ENCODE measurements around the gene EEFSEC. TPM values are rescaled to one million over a fixed set of nuclear protein-coding genes. Genes with fewer than 3 reads are reported as not detected.

The EEFSEC gene
- total RNA-seq, 4 donors from 2014 or later, result 11.7 to 23.0 (median 14.9) TPM

DNA sequence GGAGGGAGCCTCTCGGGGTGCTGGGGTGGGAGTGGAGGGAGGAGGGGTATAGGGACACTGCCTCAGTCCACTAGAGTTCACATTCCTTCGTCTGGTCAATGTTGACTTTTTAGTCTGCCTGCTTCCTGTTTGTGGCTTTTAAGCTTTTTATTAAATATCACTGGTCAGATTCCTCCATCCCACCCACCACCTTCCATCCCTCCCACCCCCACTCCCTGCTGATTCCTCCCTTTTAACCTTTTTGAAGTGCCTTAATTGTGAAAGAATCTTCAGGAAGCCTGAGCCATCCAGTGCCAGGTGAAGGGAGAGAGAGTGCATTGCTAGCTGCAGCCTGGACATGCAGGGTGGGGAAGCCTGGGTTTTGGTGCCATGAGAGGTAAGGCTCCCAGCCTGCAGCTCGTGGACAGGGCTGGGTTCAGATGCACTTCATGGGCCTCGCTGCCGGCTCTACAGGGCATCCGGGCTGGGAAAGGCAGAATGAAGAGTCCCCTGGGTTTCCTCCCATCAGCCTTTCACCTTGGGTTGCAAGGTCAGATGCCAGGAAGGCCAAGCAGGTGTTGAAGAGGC lies 207.5 kb downstream of the EEFSEC start:
- TF ChIP-seq, protein P1, sequence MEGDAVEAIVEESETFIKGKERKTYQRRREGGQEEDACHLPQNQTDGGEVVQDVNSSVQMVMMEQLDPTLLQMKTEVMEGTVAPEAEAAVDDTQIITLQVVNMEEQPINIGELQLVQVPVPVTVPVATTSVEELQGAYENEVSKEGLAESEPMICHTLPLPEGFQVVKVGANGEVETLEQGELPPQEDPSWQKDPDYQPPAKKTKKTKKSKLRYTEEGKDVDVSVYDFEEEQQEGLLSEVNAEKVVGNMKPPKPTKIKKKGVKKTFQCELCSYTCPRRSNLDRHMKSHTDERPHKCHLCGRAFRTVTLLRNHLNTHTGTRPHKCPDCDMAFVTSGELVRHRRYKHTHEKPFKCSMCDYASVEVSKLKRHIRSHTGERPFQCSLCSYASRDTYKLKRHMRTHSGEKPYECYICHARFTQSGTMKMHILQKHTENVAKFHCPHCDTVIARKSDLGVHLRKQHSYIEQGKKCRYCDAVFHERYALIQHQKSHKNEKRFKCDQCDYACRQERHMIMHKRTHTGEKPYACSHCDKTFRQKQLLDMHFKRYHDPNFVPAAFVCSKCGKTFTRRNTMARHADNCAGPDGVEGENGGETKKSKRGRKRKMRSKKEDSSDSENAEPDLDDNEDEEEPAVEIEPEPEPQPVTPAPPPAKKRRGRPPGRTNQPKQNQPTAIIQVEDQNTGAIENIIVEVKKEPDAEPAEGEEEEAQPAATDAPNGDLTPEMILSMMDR (IDR thresholded peaks at IDR 0.05), result no peak
- DNase-seq (ENCODE audit: low spot score) (no peak), ATAC-seq (ENCODE audit: low FRiP score) (no peak)

- no peak for ATAC-seq (ENCODE audit: low FRiP score)
- TF ChIP-seq, protein P1 (IDR thresholded peaks at IDR 0.05), result no peak
- no peak for DNase-seq (ENCODE audit: low spot score)
These were observed 209.0 kb downstream of the EEFSEC start for GRCh38 chr3:128362026-128362965.

DNA sequence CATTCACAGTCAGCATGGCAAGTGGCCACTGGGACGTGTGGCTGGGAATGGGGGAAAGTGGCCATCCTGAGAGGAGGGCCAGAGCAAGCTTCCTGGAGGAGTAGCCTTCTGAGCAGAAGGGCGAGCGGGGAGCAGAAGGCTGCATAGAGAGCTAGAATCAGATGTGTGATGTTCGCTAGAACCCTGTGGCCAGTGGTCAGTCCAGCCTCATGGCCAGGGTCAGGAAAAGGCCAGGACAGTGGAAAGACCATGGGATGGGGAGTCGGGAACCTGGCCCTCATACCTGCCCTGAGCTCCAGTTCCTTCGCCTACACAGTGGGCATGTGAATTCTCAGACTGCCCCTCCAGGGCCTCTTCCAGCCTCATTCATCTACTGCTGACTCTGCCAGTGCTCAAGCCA lies 211.0 kb downstream of the EEFSEC start:
- ATAC-seq (ENCODE audit: low FRiP score) (no peak), DNase-seq (ENCODE audit: low spot score) (no peak)
- TF ChIP-seq, protein P1 (IDR thresholded peaks at IDR 0.05), result no peak

DNA sequence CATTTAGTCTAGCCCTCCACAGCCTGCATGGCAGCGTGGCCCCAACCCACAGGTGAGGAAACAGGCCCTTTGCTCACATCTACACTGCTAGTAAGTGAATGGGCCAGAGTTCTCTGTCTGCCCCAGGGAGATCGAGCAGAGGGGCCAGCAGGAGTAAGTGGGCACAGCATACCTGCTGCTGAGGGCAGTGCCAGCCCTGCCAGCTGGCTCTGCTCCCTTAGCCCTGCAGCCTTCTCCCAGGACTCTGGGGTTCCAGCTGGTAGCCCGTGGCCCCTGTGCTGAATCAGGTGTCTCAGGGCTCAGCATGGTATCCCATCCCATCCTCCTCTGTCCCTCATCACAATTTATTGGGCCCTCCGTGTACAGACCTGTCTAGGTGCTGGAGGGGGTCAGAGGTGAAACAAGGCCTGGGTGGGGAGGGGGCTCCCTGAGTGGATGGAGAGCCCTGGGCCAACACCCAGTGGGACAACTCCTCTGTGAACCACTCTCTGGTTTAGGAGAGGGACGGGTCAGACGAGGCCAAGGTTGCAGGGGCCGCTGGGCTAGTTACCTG lies 211.6 kb downstream of the EEFSEC start:
- ATAC-seq (ENCODE audit: low FRiP score), result no peak
- DNase-seq (ENCODE audit: low spot score), result no peak
- TF ChIP-seq, protein P1 (IDR thresholded peaks at IDR 0.05), result no peak

GRCh38 chr3:128366136-128366535 lies 212.9 kb downstream of the EEFSEC start:
- TF ChIP-seq, protein P1 (IDR thresholded peaks at IDR 0.05), result no peak
- ATAC-seq (ENCODE audit: low FRiP score) (no peak), DNase-seq (ENCODE audit: low spot score) (no peak)

GRCh38 chr3:128366652-128367051 lies 213.4 kb downstream of the EEFSEC start:
- TF ChIP-seq, protein P1 (IDR thresholded peaks at IDR 0.05), result no peak
- DNase-seq (ENCODE audit: low spot score), result no peak
- ATAC-seq (ENCODE audit: low FRiP score), result no peak
